GM12892 (cell line): ENCODE data around the gene ISL2.

ENCODE experiments used
- DNase-seq: peaks from one replicate; pipeline ENCODE4 v3.0.0; 2011; ENCODE audit not compliant: insufficient read length
- FAIRE-seq: peaks from 2 replicates; lab custom pipeline; 2011; peaks lifted over from hg19 to GRCh38; lab: Jason Lieb, UNC
- POLR2A ChIP-seq: IDR thresholded peaks from 2 replicates; pipeline ENCODE4 v1.6.1; 2011; ENCODE audit warnings: low read depth, low read length, control low read depth
- POLR2AphosphoS5 ChIP-seq: IDR thresholded peaks from 2 replicates; pipeline ENCODE4 v1.6.1; 2011; ENCODE audit warnings: low read depth, low read length, control low read depth
- TAF1 ChIP-seq: IDR thresholded peaks from 2 replicates; pipeline ENCODE4 v1.6.1; 2011; ENCODE audit warnings: low read depth, mild to moderate bottlenecking, control low read depth, low read length, borderline replicate concordance

ISL2 gene

GRCh38 chr15:76391309-76391708 is 54.7 kb downstream of the ISL2 start:
- FAIRE-seq, result no peak
- TF ChIP-seq POLR2A (no peak), TAF1 (no peak), POLR2AphosphoS5 (no peak)

GRCh38 chr15:76391847-76392246 is 55.3 kb downstream of the ISL2 start:
- DNase-seq, result no peak
- TF ChIP-seq POLR2AphosphoS5, result no peak
- no peak for TF ChIP-seq POLR2A
- no peak for TF ChIP-seq TAF1
- FAIRE-seq, result no peak

More at GRCh38 chr15:76391309-76391708, 54.7 kb downstream of the ISL2 start:
- no peak for DNase-seq
